Type B pancreatic cell (in vitro differentiated cells): Measurements from ENCODE around the gene USE1. TPM values are rescaled to one million over a fixed set of nuclear protein-coding genes. Genes with fewer than 3 reads are reported as not detected.

Experiments
- DNase-seq: peaks from one replicate; pipeline ENCODE4 v3.0.0; 2021; ENCODE audit warnings: mixed read lengths; ENCODE audit not compliant: unreplicated experiment; ENCODE audit errors: extremely low spot score
- H3K27ac Mint-ChIP-seq: 2 replicates; pipeline ENCODE4 v1.8.0; 2021; ENCODE audit warnings: mild to moderate bottlenecking, mixed read lengths
- H3K27me3 Mint-ChIP-seq: 2 replicates; pipeline ENCODE4 v1.8.0; 2021; ENCODE audit warnings: mixed read lengths
- H3K36me3 Mint-ChIP-seq: 2 replicates; pipeline ENCODE4 v1.8.0; 2021; ENCODE audit warnings: mixed read lengths
- H3K4me1 Mint-ChIP-seq: one replicate; pipeline ENCODE4 v1.8.0; 2021; ENCODE audit warnings: mixed read lengths; ENCODE audit not compliant: unreplicated experiment
- H3K4me3 Mint-ChIP-seq: 2 replicates; pipeline ENCODE4 v1.8.0; 2021; ENCODE audit warnings: mild to moderate bottlenecking, mixed read lengths
- H3K9me3 Mint-ChIP-seq: 2 replicates; pipeline ENCODE4 v1.8.0; 2021; ENCODE audit warnings: mixed read lengths
- total RNA-seq: library from RNA; stranded (reverse); gene quantifications from 2 replicates; pipeline ENCODE4 v1.2.1, GENCODE V29; 2021; ENCODE audit warnings: low replicate concordance
- TF ChIP-seq, protein P1 (sequence below): fragments of 200-600 bp; sonication (generic); conservative IDR thresholded peaks from 2 replicates; pipeline ENCODE4 v1.5.0; 2021; ENCODE audit warnings: antibody characterized with exemption, mild to moderate bottlenecking

The USE1 gene
- total RNA-seq, 1 donor from 2014 or later = 22.3 TPM

- DNase-seq = no peak
- TF ChIP-seq, protein P1, sequence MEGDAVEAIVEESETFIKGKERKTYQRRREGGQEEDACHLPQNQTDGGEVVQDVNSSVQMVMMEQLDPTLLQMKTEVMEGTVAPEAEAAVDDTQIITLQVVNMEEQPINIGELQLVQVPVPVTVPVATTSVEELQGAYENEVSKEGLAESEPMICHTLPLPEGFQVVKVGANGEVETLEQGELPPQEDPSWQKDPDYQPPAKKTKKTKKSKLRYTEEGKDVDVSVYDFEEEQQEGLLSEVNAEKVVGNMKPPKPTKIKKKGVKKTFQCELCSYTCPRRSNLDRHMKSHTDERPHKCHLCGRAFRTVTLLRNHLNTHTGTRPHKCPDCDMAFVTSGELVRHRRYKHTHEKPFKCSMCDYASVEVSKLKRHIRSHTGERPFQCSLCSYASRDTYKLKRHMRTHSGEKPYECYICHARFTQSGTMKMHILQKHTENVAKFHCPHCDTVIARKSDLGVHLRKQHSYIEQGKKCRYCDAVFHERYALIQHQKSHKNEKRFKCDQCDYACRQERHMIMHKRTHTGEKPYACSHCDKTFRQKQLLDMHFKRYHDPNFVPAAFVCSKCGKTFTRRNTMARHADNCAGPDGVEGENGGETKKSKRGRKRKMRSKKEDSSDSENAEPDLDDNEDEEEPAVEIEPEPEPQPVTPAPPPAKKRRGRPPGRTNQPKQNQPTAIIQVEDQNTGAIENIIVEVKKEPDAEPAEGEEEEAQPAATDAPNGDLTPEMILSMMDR = no peak
- Mint-ChIP-seq H3K9me3 (no peaks in the 10 kb centered on the region), H3K36me3 (peaks cover 3% of the 10 kb centered on the region), H3K27me3 (no peaks in the 10 kb centered on the region), H3K4me3 (no peak overlapping the region), H3K4me1 (no peaks in the 10 kb centered on the region), H3K27ac (peak overlapping the region; percentile 59)
These were observed 36.9 kb upstream of the USE1 start for GRCh38 chr19:17178291-17178690.

DNA sequence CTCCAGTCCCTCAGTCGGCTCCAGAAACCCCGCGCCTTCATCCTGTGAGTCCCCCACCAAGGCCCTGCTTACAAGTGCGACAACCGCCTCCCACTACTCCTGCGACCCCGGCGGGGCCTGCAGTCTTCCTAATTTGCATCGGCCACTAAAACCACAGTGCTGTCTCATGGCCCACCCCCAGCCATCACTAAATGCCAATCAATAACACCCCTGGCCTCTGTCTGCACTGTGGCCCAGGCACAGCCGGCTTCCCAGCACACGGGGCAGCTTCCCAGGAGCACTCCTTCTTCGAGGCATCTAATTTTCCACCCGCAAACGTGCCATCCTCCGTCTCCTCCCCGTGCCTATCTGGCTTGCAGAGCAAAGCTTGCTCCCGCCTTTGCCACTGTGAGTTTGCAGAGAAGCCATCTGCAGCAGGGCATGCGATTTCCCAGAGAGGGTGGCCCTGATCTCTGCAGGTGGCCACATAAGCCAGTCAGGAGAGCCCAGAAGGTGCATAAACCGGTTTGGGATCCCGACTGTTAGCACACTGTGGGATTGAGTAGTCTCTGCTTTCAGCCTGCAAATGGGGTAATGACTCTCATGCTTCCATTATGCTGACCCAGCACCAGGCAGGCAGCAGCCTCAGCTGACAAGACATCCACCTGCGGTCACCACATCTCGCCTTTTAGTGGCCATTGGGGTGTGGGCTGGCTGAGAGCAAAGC, 34.0 kb upstream of the USE1 start:
- Mint-ChIP-seq H3K27me3 (no peaks in the 10 kb centered on the region), H3K36me3 (peaks cover 9% of the 10 kb centered on the region), H3K27ac (no peak overlapping the region), H3K4me3 (no peak overlapping the region), H3K9me3 (no peaks in the 10 kb centered on the region), H3K4me1 (peaks cover 5% of the 10 kb centered on the region)
- TF ChIP-seq, protein P1 = no peak
- no peak for DNase-seq

- Mint-ChIP-seq H3K27me3 (no peaks in the 10 kb centered on the region), H3K4me3 (no peak overlapping the region), H3K9me3 (no peaks in the 10 kb centered on the region), H3K27ac (peak overlapping the region; percentile 61), H3K36me3 (peaks cover 6% of the 10 kb centered on the region), H3K4me1 (peaks cover 5% of the 10 kb centered on the region)
- TF ChIP-seq, protein P1 = no peak
- DNase-seq = no peak
These were observed 31.8 kb upstream of the USE1 start for GRCh38 chr19:17183271-17183761.

GRCh38 chr19:17183858-17184321, 31.3 kb upstream of the USE1 start:
- Mint-ChIP-seq H3K4me3 (no peak overlapping the region), H3K27me3 (no peaks in the 10 kb centered on the region), H3K36me3 (peaks cover 6% of the 10 kb centered on the region), H3K27ac (peak overlapping the region; percentile 61), H3K4me1 (peaks cover 5% of the 10 kb centered on the region), H3K9me3 (no peaks in the 10 kb centered on the region)
- DNase-seq = no peak
- TF ChIP-seq, protein P1 = no peak

- TF ChIP-seq, protein P1 = no peak
- H3K4me3 Mint-ChIP-seq = no peak overlapping the region
- H3K27me3 Mint-ChIP-seq = no peaks in the 10 kb centered on the region
- peaks cover 5% of the 10 kb centered on the region for H3K4me1 Mint-ChIP-seq
- H3K36me3 Mint-ChIP-seq = peaks cover 6% of the 10 kb centered on the region
- DNase-seq = no peak
- H3K27ac Mint-ChIP-seq = peak overlapping the region; percentile 61
- H3K9me3 Mint-ChIP-seq = no peaks in the 10 kb centered on the region
These were observed 30.8 kb upstream of the USE1 start for GRCh38 chr19:17184371-17184841.
